Panc1 (cell line): Measurements from ENCODE around the gene DAB1. TPM values are rescaled to one million over a fixed set of nuclear protein-coding genes. Genes with fewer than 3 reads are reported as not detected.

Source experiments
- ATAC-seq: fragments of 200-7000 bp; cut with Tn5 transposase; 2 replicates; pipeline ENCODE4 v1.9.1; 2020; ENCODE audit warnings: mild to moderate bottlenecking, moderate library complexity
- BruUV-seq: library from RNA; stranded (reverse); fragments of 400-500 nt; replicated peaks from 2 replicates; lab custom pipeline; 2021; lab: Mats Ljungman, UMichigan
- CTCF ChIA-PET: fragments of 300-600 bp; sonication (Branson Sonifier 250); formaldehyde crosslinking; loops from one replicate; lab custom pipeline; 2022; ENCODE audit warnings: antibody characterized with exemption; lab: Charles Lee
- POLR2A ChIA-PET: fragments of 300-600 bp; sonication (Branson Sonifier 250); formaldehyde crosslinking; loops from one replicate; lab custom pipeline; 2022; ENCODE audit warnings: antibody characterized with exemption; lab: Charles Lee
- DNase-seq: peaks from one replicate; pipeline ENCODE4 v3.0.0-alpha.2; 2010; ENCODE audit warnings: low read depth, low spot score
- H3K27ac ChIP-seq: 2 replicates; pipeline ENCODE4 v1.5.1; 2011; ENCODE audit warnings: mild to moderate bottlenecking, low read length, inconsistent platforms
- H3K27me3 ChIP-seq: fragments of 200-500 bp; sonication (Bioruptor generic); 2 replicates; pipeline ENCODE4 v1.6.0; 2014; ENCODE audit warnings: low read length, inconsistent platforms; ENCODE audit not compliant: control insufficient read depth, insufficient read depth
- H3K36me3 ChIP-seq: fragments of 200-500 bp; sonication (Bioruptor generic); 2 replicates; pipeline ENCODE4 v1.5.1; 2014; ENCODE audit warnings: inconsistent platforms, mild to moderate bottlenecking, low read length, moderate library complexity; ENCODE audit not compliant: control insufficient read depth, insufficient read depth
- H3K4me1 ChIP-seq: 2 replicates; pipeline ENCODE4 v1.5.1; 2011; ENCODE audit warnings: inconsistent platforms, mild to moderate bottlenecking, low read length, moderate library complexity; ENCODE audit not compliant: control insufficient read depth, insufficient read depth
- H3K4me3 ChIP-seq, 2 experiments: 2 replicates each; pipeline ENCODE4 v1.5.1; 2011 to 2012; ENCODE audit warnings: low read depth in 2 of 2, low read length in 2 of 2, mild to moderate bottlenecking in 2 of 2, inconsistent platforms in 1 of 2, moderate library complexity in 1 of 2
- H3K9me3 ChIP-seq: fragments of 200-500 bp; sonication (Bioruptor generic); 2 replicates; pipeline ENCODE4 v1.5.1; 2014; ENCODE audit warnings: low read depth, mild to moderate bottlenecking, inconsistent platforms, low read length, moderate library complexity; ENCODE audit not compliant: control insufficient read depth, insufficient read depth
- POLR2AphosphoS5 ChIP-seq: IDR thresholded peaks from 2 replicates; pipeline ENCODE4 v1.6.1; 2012; ENCODE audit warnings: mild to moderate bottlenecking, low read depth, low read length, moderate library complexity
- SIN3A ChIP-seq: IDR thresholded peaks from 2 replicates; pipeline ENCODE4 v1.6.1; 2012; ENCODE audit warnings: low read depth, mild to moderate bottlenecking, low read length, moderate library complexity, borderline replicate concordance; ENCODE audit not compliant: insufficient read depth
- TCF7L2 ChIP-seq: IDR thresholded peaks from 2 replicates; pipeline ENCODE4 v1.6.1; 2011; ENCODE audit warnings: mild to moderate bottlenecking, low read depth, low read length, inconsistent platforms
- in situ Hi-C: cut with HindIII; loops from 2 replicates; pipeline ENCODE4 v1.10.0; 2016; ENCODE audit warnings: low sequenced_read_pairs, low pct_unique_long_range_greater_than_20kb
- intact Hi-C: fragments of 100-400 bp; cut with micrococcal nuclease; formaldehyde crosslinking; loops from one replicate; pipeline ENCODE4 v1.10.0; 2022; ENCODE audit not compliant: unreplicated experiment
- total RNA-seq: library from RNA; stranded (reverse); gene quantifications from one replicate; pipeline ENCODE4 v1.2.1, GENCODE V29; 2021; ENCODE audit not compliant: unreplicated experiment
- TF ChIP-seq, protein P1 (sequence below): fragments of 450-650 bp; IDR thresholded peaks from 2 replicates; pipeline ENCODE4 v1.5.1; 2017; ENCODE audit warnings: mild to moderate bottlenecking
- TF ChIP-seq, protein P2 (sequence below), 2 experiments: IDR thresholded peaks; 2 replicates each; pipeline ENCODE4 v1.6.1; 2011 to 2012; ENCODE audit warnings: low read depth in 2 of 2, control low read depth in 1 of 2, low read length in 1 of 2, mild to moderate bottlenecking in 1 of 2, moderate library complexity in 1 of 2; ENCODE audit not compliant: insufficient read depth in 1 of 2

DAB1 gene
- total RNA-seq, 1 experiment from 2014 or later, result 0.05 TPM

DNA sequence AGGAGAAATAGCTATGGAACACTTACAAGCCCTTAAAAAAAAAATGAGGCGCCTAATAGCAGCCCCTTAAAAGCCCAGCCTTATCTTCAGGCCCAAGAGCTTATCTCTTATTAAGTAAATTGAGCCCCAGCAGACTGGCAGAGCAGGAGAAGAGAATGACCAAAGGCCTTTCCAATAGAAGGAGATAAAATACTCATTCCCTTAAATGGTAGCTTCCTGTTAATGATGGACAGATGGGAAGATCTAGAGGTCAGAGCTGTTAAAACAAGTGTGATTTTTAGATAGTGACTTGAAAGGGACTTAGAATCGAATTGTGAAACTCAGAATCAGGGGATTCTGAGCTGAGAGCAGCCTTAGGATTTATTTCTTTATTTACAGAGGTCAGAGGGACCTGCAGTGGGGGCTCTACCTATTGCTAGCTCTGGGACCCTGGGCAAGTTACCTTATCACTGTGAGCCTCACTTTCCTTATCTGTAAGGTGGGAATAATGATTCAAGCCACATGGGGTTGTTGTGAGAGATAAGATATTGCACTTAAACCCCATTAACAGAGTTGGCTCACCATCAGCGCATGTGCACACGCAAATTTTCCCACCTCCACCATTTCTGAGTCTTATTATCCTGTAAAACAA is 356.8 kb downstream of the DAB1 start:
- in situ Hi-C loops, result no loop called here
- no peak for ATAC-seq
- no TSS peak for BruUV-seq
- ChIA-PET POLR2A (no interaction called here), CTCF (no interaction called here)
- H3K9me3 ChIP-seq, result no peaks in the 10 kb centered on the region
- intact Hi-C loops, result loop anchor here (10.0 kb wide), 1 partner anchor 232 kb away; no protein-coding TSS in a partner anchor
- H3K27ac ChIP-seq, result no peak overlapping the region
- no peak overlapping the region for H3K4me3 ChIP-seq
- DNase-seq, result no peak
- no peaks in the 10 kb centered on the region for H3K4me1 ChIP-seq
- H3K27me3 ChIP-seq, result peaks cover 7% of the 10 kb centered on the region
- no peaks in the 10 kb centered on the region for H3K36me3 ChIP-seq
- TF ChIP-seq, protein P1, sequence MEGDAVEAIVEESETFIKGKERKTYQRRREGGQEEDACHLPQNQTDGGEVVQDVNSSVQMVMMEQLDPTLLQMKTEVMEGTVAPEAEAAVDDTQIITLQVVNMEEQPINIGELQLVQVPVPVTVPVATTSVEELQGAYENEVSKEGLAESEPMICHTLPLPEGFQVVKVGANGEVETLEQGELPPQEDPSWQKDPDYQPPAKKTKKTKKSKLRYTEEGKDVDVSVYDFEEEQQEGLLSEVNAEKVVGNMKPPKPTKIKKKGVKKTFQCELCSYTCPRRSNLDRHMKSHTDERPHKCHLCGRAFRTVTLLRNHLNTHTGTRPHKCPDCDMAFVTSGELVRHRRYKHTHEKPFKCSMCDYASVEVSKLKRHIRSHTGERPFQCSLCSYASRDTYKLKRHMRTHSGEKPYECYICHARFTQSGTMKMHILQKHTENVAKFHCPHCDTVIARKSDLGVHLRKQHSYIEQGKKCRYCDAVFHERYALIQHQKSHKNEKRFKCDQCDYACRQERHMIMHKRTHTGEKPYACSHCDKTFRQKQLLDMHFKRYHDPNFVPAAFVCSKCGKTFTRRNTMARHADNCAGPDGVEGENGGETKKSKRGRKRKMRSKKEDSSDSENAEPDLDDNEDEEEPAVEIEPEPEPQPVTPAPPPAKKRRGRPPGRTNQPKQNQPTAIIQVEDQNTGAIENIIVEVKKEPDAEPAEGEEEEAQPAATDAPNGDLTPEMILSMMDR, result no peak
- TF ChIP-seq TCF7L2, result no peak
- TF ChIP-seq, protein P2, sequence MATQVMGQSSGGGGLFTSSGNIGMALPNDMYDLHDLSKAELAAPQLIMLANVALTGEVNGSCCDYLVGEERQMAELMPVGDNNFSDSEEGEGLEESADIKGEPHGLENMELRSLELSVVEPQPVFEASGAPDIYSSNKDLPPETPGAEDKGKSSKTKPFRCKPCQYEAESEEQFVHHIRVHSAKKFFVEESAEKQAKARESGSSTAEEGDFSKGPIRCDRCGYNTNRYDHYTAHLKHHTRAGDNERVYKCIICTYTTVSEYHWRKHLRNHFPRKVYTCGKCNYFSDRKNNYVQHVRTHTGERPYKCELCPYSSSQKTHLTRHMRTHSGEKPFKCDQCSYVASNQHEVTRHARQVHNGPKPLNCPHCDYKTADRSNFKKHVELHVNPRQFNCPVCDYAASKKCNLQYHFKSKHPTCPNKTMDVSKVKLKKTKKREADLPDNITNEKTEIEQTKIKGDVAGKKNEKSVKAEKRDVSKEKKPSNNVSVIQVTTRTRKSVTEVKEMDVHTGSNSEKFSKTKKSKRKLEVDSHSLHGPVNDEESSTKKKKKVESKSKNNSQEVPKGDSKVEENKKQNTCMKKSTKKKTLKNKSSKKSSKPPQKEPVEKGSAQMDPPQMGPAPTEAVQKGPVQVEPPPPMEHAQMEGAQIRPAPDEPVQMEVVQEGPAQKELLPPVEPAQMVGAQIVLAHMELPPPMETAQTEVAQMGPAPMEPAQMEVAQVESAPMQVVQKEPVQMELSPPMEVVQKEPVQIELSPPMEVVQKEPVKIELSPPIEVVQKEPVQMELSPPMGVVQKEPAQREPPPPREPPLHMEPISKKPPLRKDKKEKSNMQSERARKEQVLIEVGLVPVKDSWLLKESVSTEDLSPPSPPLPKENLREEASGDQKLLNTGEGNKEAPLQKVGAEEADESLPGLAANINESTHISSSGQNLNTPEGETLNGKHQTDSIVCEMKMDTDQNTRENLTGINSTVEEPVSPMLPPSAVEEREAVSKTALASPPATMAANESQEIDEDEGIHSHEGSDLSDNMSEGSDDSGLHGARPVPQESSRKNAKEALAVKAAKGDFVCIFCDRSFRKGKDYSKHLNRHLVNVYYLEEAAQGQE (IDR thresholded peaks at IDR 0.05; ENCODE audit: insufficient read depth in 1 of 2, low read depth in 2 of 2, low read length in 1 of 2), result no peak
- TF ChIP-seq POLR2AphosphoS5, result no peak
- no peak for TF ChIP-seq SIN3A

DNA sequence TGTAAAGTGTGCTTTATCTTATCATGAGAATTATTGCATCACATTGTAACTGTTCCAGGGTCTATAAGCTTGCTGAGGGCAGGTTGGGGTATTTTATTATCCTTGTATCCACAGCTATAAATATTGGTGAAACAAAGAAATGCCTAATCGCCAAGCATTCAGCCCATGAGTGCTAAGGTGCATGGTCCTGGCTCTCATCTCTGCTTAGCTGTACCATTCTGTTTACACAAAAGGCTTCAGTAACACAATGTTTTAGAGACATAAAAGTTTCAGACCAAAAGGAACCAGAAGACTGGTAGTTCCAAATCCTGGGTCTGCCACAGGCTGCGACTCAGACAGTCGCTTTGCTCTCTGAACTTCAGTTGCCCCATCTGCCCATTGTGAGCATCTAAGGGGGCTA is 358.4 kb downstream of the DAB1 start:
- intact Hi-C loops, result loop anchor here (10.0 kb wide), 1 partner anchor 231 kb away; no protein-coding TSS in a partner anchor
- DNase-seq (no peak), ATAC-seq (no peak)
- no TSS peak for BruUV-seq
- no peaks in the 10 kb centered on the region for H3K36me3 ChIP-seq
- no peaks in the 10 kb centered on the region for H3K9me3 ChIP-seq
- H3K4me3 ChIP-seq, result no peak overlapping the region
- ChIA-PET CTCF (no interaction called here), POLR2A (no interaction called here)
- TF ChIP-seq, protein P1, result no peak
- TF ChIP-seq, protein P2 (IDR thresholded peaks at IDR 0.05; ENCODE audit: insufficient read depth in 1 of 2, low read depth in 2 of 2, low read length in 1 of 2), result no peak
- TF ChIP-seq SIN3A (no peak), POLR2AphosphoS5 (no peak), TCF7L2 (no peak)
- no peak overlapping the region for H3K27ac ChIP-seq
- in situ Hi-C loops, result no loop called here
- H3K27me3 ChIP-seq, result peaks cover 7% of the 10 kb centered on the region
- H3K4me1 ChIP-seq, result no peaks in the 10 kb centered on the region
